CD4-positive, alpha-beta T cell treated with Interleukin-10 for 1 hour (primary cell): ENCODE data around the gene HOXA10.

Experiments used
- DNase-seq: peaks from one replicate; pipeline ENCODE4 v3.0.0-alpha.2; 2020

Gene HOXA10

GRCh38 chr7:27128034-27128433, 46.1 kb downstream of the HOXA10 start:
- no peak for DNase-seq

GRCh38 chr7:27126596-27127327, 47.4 kb downstream of the HOXA10 start:
- DNase-seq: no peak

GRCh38 chr7:27125986-27126394, 48.1 kb downstream of the HOXA10 start:
- no peak for DNase-seq

GRCh38 chr7:27124902-27125689, 49.0 kb downstream of the HOXA10 start:
- no peak for DNase-seq

GRCh38 chr7:27124096-27124901, 49.8 kb downstream of the HOXA10 start:
- no peak for DNase-seq

- DNase-seq: no peak
These were observed 50.6 kb downstream of the HOXA10 start for GRCh38 chr7:27123477-27124053.

- DNase-seq: no peak
These were observed 51.1 kb downstream of the HOXA10 start for GRCh38 chr7:27123007-27123476.

GRCh38 chr7:27122077-27122910, 51.8 kb downstream of the HOXA10 start:
- DNase-seq: no peak

GRCh38 chr7:27121684-27122076, 52.4 kb downstream of the HOXA10 start:
- DNase-seq: no peak
